ENCODE measurements around the gene ABITRAM.

- no peak for TF ChIP-seq POLR2A (IDR thresholded peaks at IDR 0.05)
- no peak for TF ChIP-seq CTCF (IDR thresholded peaks at IDR 0.05 in 8 of 11, conservative IDR thresholded peaks at IDR 0.05 in 3 of 11)
- no peak for TF ChIP-seq POLR2AphosphoS5 (IDR thresholded peaks at IDR 0.05)
Observed at GRCh38 chr9:108921200-108921599, 13.0 kb upstream of the ABITRAM start.

Measured in spleen (tissue), 7 donors.